Endothelial cell (in vitro differentiated cells): Measurements from ENCODE around the gene ELFN1. TPM values are rescaled to one million over a fixed set of nuclear protein-coding genes. Genes with fewer than 3 reads are reported as not detected.

Experiments used
- DNase-seq: peaks from one replicate; pipeline ENCODE4 v3.0.0; 2021; ENCODE audit warnings: low spot score
- H3K27ac Mint-ChIP-seq: one replicate; pipeline ENCODE4 v1.8.0; 2021; ENCODE audit warnings: mixed read lengths, inconsistent platforms; ENCODE audit not compliant: unreplicated experiment
- H3K27me3 Mint-ChIP-seq: one replicate; pipeline ENCODE4 v1.8.0; 2021; ENCODE audit warnings: mild to moderate bottlenecking, moderate library complexity, mixed read lengths, inconsistent platforms; ENCODE audit not compliant: unreplicated experiment
- H3K36me3 Mint-ChIP-seq: one replicate; pipeline ENCODE4 v1.8.0; 2021; ENCODE audit warnings: mild to moderate bottlenecking, low read depth, mixed read lengths, inconsistent platforms; ENCODE audit not compliant: unreplicated experiment
- H3K4me1 Mint-ChIP-seq: one replicate; pipeline ENCODE4 v1.8.0; 2021; ENCODE audit warnings: mild to moderate bottlenecking, mixed read lengths, inconsistent platforms; ENCODE audit not compliant: unreplicated experiment
- H3K4me3 Mint-ChIP-seq: one replicate; pipeline ENCODE4 v1.8.0; 2021; ENCODE audit warnings: mild to moderate bottlenecking, mixed read lengths, inconsistent platforms; ENCODE audit not compliant: unreplicated experiment
- H3K9me3 Mint-ChIP-seq: one replicate; pipeline ENCODE4 v1.8.0; 2021; ENCODE audit warnings: mixed read lengths, inconsistent platforms; ENCODE audit not compliant: unreplicated experiment
- CTCF ChIP-seq: fragments of 200-600 bp; sonication (generic); IDR thresholded peaks from one replicate; pipeline ENCODE4 v1.5.0; 2021; ENCODE audit warnings: antibody characterized with exemption; ENCODE audit not compliant: unreplicated experiment
- total RNA-seq: library from RNA; stranded (reverse); fragmentation: NEBNext Ultra II Directional; extraction: Animal tissue kit (Norgen Biotek cat#: 25700); gene quantifications from one replicate; pipeline ENCODE4 v1.2.1, GENCODE V29; 2021; ENCODE audit not compliant: unreplicated experiment

The ELFN1 gene
- total RNA-seq, 1 donor from 2014 or later: 10.6 TPM

GRCh38 chr7:1703871-1704810 is 34.1 kb downstream of the ELFN1 start:
- Mint-ChIP-seq H3K4me1 (peaks cover 6% of the 10 kb centered on the region), H3K9me3 (peaks cover 3% of the 10 kb centered on the region), H3K27ac (no peak overlapping the region), H3K4me3 (no peak overlapping the region), H3K27me3 (no peaks in the 10 kb centered on the region), H3K36me3 (peaks cover 24% of the 10 kb centered on the region)
- no peak for TF ChIP-seq CTCF
- no peak for DNase-seq

DNA sequence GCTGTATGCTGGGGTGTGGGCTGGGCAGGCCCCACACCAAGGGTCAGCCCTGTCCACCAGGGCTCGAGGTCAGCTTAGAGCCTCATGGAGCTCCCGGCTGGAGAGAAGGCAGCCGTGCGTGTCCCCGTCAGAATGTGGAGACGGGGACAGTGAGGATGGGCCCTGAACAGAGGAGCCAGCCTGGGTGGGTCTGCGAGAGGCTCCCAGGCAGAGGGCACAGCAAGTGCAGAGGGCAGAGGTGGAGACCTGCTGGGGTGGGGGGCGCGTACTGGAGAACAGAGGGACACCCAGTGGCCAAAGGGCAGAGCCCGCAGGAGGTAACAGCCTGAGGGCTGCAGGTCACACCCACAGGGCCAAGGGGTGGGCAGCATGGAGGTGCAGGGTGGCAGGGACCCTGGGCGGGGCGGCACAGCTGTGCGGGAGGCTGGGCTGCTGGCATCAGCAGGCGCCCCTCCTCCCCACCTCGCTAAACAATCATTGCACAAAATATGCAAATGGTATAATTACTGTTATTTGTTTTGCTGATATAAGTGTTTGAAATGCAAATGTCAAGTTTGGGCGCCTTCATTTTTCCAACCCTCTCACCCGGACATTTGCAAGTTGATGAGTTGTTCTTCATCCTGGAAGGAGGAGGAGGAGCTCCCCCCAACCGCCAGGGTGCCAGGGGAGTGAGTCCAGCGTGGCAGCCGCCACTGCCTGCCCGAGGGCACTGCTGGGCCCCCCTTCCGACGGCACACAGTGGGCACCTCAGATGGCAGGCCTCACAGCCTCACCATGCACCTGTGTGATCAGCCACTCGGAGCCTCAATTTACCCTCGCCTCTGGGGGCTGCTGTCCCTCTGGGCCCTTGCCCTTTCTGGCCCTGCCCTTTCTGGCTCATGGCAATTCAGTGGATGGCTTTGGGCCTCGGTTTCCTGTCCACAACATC is 35.0 kb downstream of the ELFN1 start:
- peaks cover 33% of the 10 kb centered on the region for H3K36me3 Mint-ChIP-seq
- peaks cover 6% of the 10 kb centered on the region for H3K4me1 Mint-ChIP-seq
- no peak for DNase-seq
- H3K4me3 Mint-ChIP-seq: no peak overlapping the region
- peaks cover 3% of the 10 kb centered on the region for H3K9me3 Mint-ChIP-seq
- H3K27ac Mint-ChIP-seq: no peak overlapping the region
- TF ChIP-seq CTCF: no peak
- H3K27me3 Mint-ChIP-seq: no peaks in the 10 kb centered on the region

- H3K27ac Mint-ChIP-seq: no peak overlapping the region
- peaks cover 6% of the 10 kb centered on the region for H3K4me1 Mint-ChIP-seq
- H3K27me3 Mint-ChIP-seq: no peaks in the 10 kb centered on the region
- peaks cover 27% of the 10 kb centered on the region for H3K36me3 Mint-ChIP-seq
- no peak overlapping the region for H3K4me3 Mint-ChIP-seq
- no peak for TF ChIP-seq CTCF
- H3K9me3 Mint-ChIP-seq: peaks cover 3% of the 10 kb centered on the region
- no peak for DNase-seq
Observed at GRCh38 chr7:1705856-1706255, 35.8 kb downstream of the ELFN1 start.

DNA sequence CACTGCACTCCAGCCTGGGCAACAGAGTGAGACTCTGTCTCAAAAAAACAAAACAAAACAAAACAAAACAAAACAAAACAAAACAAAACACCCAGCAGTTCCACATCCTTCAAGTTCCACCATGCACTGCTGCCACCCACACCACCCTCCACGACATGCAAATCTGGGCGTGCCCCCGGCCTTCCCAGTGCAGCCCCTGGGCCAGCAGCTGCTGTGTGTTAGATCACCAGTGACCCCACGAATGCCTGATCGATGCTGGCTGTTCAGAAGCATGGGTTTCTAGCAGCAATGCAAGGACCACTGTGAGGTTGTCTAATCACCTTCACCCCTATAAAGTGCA is 36.3 kb downstream of the ELFN1 start:
- no peak for TF ChIP-seq CTCF
- peaks cover 3% of the 10 kb centered on the region for H3K9me3 Mint-ChIP-seq
- no peaks in the 10 kb centered on the region for H3K27me3 Mint-ChIP-seq
- peaks cover 6% of the 10 kb centered on the region for H3K4me1 Mint-ChIP-seq
- H3K36me3 Mint-ChIP-seq: peaks cover 23% of the 10 kb centered on the region
- no peak overlapping the region for H3K4me3 Mint-ChIP-seq
- DNase-seq: no peak
- H3K27ac Mint-ChIP-seq: no peak overlapping the region
